ENCODE results near the gene ENOSF1.
"Not testable (repeated sequence)": the region's sequence is repeated elsewhere in the genome, so short reads cannot be mapped to it uniquely, and the experiment has no call there.

Gene ENOSF1

DNA sequence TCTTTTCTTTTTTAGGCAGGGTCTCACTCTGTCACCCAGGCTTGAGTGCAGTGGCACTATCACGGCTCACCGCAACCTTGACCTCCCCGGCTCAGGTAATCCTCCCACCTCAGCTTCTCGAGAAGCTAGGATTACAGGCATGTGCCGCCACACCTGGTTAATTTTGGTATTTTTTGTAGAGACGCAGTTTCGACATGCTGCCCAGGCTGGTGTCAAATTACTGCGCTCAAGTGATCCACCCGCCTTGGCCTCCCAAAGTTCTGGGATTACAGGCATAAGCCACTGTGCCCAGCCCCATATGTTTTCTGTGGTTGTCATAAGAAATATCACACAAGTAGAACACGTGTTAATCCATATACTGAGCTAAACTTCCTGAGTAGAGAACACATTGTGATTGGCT, 14.6 kb downstream of the ENOSF1 start:
- FAIRE-seq (no peak), DNase-seq (ENCODE audit: insufficient read length) (no peak)
- TF ChIP-seq TAF1 (IDR thresholded peaks at IDR 0.05; ENCODE audit: borderline replicate concordance, low read depth, low read length) (no peak), POLR2A (IDR thresholded peaks at IDR 0.05; ENCODE audit: low read depth, low read length) (no peak), POLR2AphosphoS5 (IDR thresholded peaks at IDR 0.05; ENCODE audit: low read depth, low read length) (no peak)

DNA sequence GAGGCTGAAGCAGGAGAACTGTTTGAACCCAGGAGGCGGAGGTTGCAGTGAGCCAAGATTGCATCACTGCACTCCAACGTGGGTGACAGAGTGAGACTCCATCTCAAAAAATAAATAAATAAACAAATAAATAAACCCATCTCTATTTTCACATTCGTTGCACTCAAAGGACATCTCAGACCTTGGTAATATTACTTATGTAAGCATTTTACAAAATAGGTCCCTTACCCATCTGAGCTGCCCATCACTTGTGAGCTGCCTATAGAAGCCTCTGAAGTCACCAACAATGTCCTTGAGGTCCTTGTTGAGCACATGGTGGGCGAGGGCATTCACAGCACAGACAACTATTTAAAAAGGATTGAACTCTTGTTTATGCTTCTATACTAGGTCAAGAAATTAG, 15.4 kb downstream of the ENOSF1 start:
- DNase-seq (ENCODE audit: insufficient read length), result no peak
- TF ChIP-seq TAF1 (IDR thresholded peaks at IDR 0.05; ENCODE audit: borderline replicate concordance, low read depth, low read length) (no peak), POLR2AphosphoS5 (IDR thresholded peaks at IDR 0.05; ENCODE audit: low read depth, low read length) (no peak), POLR2A (IDR thresholded peaks at IDR 0.05; ENCODE audit: low read depth, low read length) (no peak)
- FAIRE-seq, result no peak

DNA sequence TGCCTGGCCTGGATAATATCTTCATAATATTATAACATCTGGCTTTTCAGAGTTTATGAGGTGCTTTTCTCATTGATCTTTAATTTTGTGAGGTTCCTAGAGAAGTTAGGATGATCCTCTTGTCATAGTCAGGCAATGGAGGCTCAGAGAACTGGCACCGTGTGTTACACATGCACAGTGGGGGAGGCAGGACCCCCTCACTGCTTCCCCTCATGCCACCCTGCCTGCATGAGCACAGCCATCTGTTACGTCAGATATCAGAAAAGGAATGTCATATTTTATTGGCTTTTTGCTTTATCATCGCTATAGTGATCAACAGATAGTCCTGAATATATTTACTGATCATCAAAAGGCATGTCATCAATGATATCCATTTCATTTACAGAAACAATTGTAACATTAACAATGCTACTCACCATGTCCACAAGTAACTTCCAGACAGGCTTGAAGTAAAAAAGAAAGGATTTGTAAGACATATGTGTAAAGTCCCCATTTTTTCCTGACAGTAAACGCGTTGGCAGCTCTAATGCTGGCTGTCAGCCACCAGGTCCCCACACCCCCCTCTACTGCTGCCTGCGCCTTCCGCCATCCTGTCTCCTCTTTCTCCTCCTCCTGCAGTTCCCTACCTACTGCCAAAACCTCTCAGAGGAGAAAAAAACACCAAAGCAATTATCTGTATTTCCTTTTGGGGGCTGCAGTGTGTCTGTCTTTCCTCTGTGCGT, 18.8 kb downstream of the ENOSF1 start:
- no peak for TF ChIP-seq TAF1 (IDR thresholded peaks at IDR 0.05; ENCODE audit: borderline replicate concordance, low read depth, low read length)
- no peak for TF ChIP-seq POLR2A (IDR thresholded peaks at IDR 0.05; ENCODE audit: low read depth, low read length)
- no peak for TF ChIP-seq POLR2AphosphoS5 (IDR thresholded peaks at IDR 0.05; ENCODE audit: low read depth, low read length)
- no peak for FAIRE-seq
- DNase-seq (ENCODE audit: insufficient read length), result no peak

DNA sequence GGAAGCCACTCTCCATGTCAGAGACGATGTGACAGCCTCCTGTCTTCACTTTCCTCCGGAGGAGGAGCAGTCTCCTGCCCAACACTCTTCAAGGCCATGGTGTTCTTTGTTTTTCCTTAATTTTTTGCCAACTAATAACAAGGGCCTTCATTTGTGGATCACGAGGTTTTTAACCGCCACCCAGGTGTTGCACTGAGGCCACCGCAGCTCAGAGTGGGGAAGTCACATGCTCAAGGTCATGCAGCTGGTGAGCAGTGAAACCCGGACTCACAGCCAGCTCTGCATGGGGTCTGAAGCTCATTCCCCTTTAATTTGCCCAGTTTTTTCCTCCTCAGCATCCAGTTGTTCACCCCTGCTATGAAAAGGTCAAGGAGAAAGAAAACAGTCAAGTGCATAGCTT, 19.6 kb downstream of the ENOSF1 start:
- FAIRE-seq, result no peak
- no peak for TF ChIP-seq POLR2AphosphoS5 (IDR thresholded peaks at IDR 0.05; ENCODE audit: low read depth, low read length)
- no peak for TF ChIP-seq POLR2A (IDR thresholded peaks at IDR 0.05; ENCODE audit: low read depth, low read length)
- no peak for TF ChIP-seq TAF1 (IDR thresholded peaks at IDR 0.05; ENCODE audit: borderline replicate concordance, low read depth, low read length)
- no peak for DNase-seq (ENCODE audit: insufficient read length)

DNA sequence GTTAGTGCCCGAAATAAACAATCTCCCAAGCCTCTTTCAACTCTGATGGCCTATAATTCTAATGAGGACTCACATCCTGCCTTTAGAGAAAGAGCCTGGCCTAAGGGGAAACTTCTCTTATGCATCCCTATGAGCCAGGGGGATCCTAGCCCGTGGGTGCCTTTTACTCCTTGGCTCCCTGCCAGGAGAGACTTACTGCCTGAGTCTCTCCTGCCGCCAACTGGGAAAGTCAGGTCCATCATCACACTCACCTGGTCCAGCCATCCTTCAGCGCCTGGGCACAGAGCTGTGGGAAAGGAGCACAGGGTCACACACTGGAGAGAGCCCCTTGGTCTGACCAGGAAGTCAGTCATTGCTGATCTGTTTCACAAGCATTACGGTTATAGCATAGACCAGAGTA, 24.1 kb downstream of the ENOSF1 start:
- no peak for FAIRE-seq
- TF ChIP-seq POLR2A (IDR thresholded peaks at IDR 0.05; ENCODE audit: low read depth, low read length), result no peak
- TF ChIP-seq TAF1 (IDR thresholded peaks at IDR 0.05; ENCODE audit: borderline replicate concordance, low read depth, low read length), result no peak
- no peak for DNase-seq (ENCODE audit: insufficient read length)

DNA sequence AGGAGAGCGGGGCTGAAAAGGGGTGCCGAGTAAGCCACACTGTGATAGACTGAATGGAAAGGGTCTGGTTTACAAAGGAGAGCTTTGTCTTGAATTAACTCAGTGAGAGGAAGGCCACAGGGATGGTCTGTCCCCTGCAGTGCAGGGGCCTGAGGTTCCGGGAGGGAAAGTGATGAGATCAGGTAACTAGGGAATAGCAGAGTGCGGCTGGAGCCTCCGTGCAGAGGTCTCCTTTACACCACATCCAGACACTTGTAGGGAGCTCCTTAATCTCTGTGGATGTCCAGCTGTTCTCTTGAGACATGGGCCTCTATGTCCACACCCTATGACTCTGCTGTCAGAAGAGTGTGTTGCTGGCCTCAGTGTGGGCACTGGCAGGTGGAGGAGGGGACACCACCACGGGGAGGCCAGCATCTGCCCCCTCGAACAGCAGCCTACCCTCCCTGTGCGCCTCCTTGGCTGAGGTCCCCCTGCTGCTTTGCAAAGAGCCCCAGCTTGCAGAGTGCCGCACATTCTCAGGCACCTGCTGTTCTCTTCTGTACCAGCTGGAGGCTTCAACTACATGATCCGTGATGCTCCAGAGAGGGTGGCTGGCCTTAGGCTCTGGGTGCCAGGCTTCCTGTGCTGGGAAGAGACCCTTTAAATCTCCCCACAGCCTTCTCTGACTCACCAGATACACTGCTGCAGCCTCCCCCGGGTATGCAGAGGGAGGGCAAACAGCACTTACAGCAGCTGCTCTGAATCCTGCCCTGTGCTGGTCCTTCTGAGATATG, 25.9 kb downstream of the ENOSF1 start:
- no peak for DNase-seq (ENCODE audit: insufficient read length)
- FAIRE-seq, result no peak
- no peak for TF ChIP-seq POLR2A (IDR thresholded peaks at IDR 0.05; ENCODE audit: low read depth, low read length)
- no peak for TF ChIP-seq TAF1 (IDR thresholded peaks at IDR 0.05; ENCODE audit: borderline replicate concordance, low read depth, low read length)
- TF ChIP-seq POLR2AphosphoS5 (IDR thresholded peaks at IDR 0.05; ENCODE audit: low read depth, low read length), result no peak

DNA sequence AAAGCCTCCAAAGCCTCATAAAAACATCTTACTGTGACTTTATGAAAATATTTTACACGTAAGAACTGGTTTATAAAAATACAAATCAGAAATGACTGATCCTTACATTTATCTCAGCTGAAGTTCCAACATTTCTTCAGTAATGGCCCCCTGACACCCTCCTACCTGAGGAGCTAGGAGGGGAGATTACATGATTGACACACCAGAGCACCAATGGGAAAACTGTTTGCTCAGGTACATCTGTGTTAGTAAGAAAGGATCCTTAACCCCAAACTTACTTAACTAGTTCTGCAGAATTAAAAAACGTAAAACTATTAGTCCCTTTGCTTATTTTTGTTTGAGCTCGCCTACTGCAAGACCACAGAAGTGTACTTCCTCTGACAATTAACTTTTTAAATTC, 27.0 kb downstream of the ENOSF1 start:
- DNase-seq (ENCODE audit: insufficient read length) (no peak), FAIRE-seq (no peak)
- TF ChIP-seq POLR2A (IDR thresholded peaks at IDR 0.05; ENCODE audit: low read depth, low read length), result no peak
- no peak for TF ChIP-seq TAF1 (IDR thresholded peaks at IDR 0.05; ENCODE audit: borderline replicate concordance, low read depth, low read length)
- no peak for TF ChIP-seq POLR2AphosphoS5 (IDR thresholded peaks at IDR 0.05; ENCODE audit: low read depth, low read length)

DNA sequence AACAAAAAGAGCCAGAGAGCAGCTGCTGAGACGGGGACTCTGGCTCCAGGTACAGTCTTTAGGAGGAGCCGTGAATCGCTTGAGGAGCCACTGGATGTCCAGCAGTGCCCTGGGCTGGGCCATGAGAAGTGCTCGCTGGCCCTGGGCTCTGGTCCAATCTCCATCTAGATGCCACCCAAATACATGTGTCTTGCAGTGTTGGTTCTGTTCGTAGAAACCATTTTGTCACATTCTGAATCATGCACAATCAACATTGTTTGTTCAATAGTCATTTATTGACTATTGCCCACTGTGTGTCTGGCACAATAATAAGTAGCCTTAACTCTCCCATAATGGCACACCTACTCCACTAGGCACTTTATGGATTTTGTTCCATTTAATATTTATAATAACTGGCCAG, 28.9 kb downstream of the ENOSF1 start:
- no peak for FAIRE-seq
- no peak for DNase-seq (ENCODE audit: insufficient read length)
- TF ChIP-seq POLR2A (IDR thresholded peaks at IDR 0.05; ENCODE audit: low read depth, low read length) (no peak), POLR2AphosphoS5 (IDR thresholded peaks at IDR 0.05; ENCODE audit: low read depth, low read length) (no peak), TAF1 (IDR thresholded peaks at IDR 0.05; ENCODE audit: borderline replicate concordance, low read depth, low read length) (no peak)

DNA sequence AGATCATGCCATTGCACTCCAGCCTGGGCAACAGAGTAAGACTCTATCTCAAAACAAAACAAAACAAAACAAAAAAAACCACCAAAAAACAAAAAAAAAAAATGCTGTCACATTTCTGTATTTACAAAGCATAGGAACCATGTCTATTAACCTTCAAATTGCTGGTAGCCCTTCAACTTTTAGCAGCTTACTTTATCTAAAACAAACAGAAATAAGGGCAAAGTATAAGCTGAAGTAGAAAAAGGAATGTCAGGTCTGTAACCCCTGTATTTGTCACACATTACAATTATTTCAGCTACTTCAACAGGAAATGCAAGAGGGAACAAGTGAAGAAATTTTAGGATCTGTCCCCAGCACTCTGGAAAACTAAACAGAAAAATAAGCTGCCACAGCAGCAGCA, 29.6 kb downstream of the ENOSF1 start:
- no peak for TF ChIP-seq POLR2A (IDR thresholded peaks at IDR 0.05; ENCODE audit: low read depth, low read length)
- no peak for TF ChIP-seq POLR2AphosphoS5 (IDR thresholded peaks at IDR 0.05; ENCODE audit: low read depth, low read length)
- no peak for TF ChIP-seq TAF1 (IDR thresholded peaks at IDR 0.05; ENCODE audit: borderline replicate concordance, low read depth, low read length)
- FAIRE-seq (no peak), DNase-seq (ENCODE audit: insufficient read length) (no peak)

DNA sequence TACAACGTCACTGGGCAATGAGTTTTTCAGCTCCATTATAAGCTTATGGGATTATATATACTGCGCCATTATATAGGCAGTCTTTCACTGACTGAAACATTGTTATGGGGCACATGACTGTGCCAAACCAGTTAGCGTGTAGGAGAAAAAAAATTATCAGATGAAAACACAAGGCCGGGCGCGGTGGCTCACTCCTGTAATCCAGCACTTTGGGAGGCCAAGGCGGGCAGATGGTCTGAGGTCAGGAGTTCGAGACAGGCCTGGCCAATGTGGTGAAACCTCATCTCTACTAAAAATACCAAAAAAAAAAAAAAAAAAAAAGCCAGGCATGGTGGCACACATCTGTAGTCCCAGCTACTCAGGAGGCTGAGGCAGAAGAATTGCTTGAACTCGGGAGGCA, 30.0 kb downstream of the ENOSF1 start:
- FAIRE-seq; DNase-seq (ENCODE audit: insufficient read length): not testable (repeated sequence)

DNA sequence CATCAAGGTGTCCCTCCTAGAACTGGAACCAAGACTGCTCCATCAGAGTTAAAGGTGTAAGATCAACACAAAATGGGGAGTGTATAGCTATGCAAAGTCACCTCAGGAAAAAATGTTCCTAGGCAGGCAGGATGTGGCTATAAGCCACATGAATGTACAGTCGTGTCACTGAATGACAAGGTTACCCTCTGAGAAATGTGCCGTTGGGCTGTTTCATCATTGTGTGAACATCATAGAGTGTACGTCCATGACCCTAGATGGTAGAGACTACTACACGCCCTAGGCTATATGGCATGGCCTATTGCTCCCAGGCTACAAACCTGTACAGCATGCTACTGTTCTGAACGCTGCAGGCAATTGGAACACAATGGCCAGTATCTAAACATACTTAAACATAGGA, 30.4 kb downstream of the ENOSF1 start:
- FAIRE-seq, result no peak
- DNase-seq (ENCODE audit: insufficient read length), result no peak
- TF ChIP-seq TAF1 (IDR thresholded peaks at IDR 0.05; ENCODE audit: borderline replicate concordance, low read depth, low read length) (no peak), POLR2A (IDR thresholded peaks at IDR 0.05; ENCODE audit: low read depth, low read length) (no peak), POLR2AphosphoS5 (IDR thresholded peaks at IDR 0.05; ENCODE audit: low read depth, low read length) (no peak)

DNA sequence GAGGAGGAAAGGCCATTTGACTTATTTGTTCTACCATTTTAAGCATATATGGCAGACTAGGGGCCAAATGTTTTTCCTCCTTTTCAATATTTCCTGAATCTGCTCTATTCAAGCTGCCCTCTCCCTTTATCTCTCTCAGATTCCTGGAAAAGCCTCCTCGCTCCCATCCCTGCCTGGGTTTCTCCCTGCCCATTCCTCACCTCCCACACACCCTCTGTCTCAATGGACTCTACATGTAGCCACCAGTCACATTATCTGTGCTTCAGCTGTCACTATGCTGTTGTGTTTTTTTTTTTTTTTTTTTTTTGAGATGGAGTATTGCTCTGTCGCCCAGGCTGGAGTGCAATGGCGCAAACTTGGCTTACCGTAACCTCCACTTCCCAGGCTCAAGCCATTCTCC, 32.0 kb downstream of the ENOSF1 start:
- no peak for TF ChIP-seq TAF1 (IDR thresholded peaks at IDR 0.05; ENCODE audit: borderline replicate concordance, low read depth, low read length)
- TF ChIP-seq POLR2A (IDR thresholded peaks at IDR 0.05; ENCODE audit: low read depth, low read length), result no peak
- TF ChIP-seq POLR2AphosphoS5 (IDR thresholded peaks at IDR 0.05; ENCODE audit: low read depth, low read length), result no peak
- FAIRE-seq (no peak), DNase-seq (ENCODE audit: insufficient read length) (no peak)

All from GM12892 (cell line).